Gastrocnemius medialis (tissue), 4 donors: ENCODE results near the gene GRM4. TPM values are rescaled to one million over a fixed set of nuclear protein-coding genes. Genes with fewer than 3 reads are reported as not detected.

ENCODE experiments used
- ATAC-seq, 2 donors: fragments of 150-250 bp; one replicate each; pipeline ENCODE4 v1.9.1; 2016
- DNase-seq, 2 donors: peaks; one replicate each; pipeline ENCODE4 v3.0.0-alpha.2; 2019
- H3K27ac ChIP-seq, 4 donors: fragments of 200-600 bp; sonication (generic); 1 replicate in 1 of 4; 2 replicates in 3 of 4; pipeline ENCODE4 v1.5.1; 2016 to 2018; ENCODE audit warnings: mild to moderate bottlenecking in 2 of 4, moderate library complexity in 1 of 4
- H3K27me3 ChIP-seq, 3 donors: fragments of 200-600 bp; sonication (generic) in 2 of 3; 1 replicate in 1 of 3; 2 replicates in 2 of 3; pipeline versions ENCODE4 v1.5.1 to v1.6.0; 2016 to 2019; ENCODE audit warnings: mild to moderate bottlenecking in 1 of 3, moderate library complexity in 1 of 3
- H3K36me3 ChIP-seq, 2 donors: fragments of 200-600 bp; sonication (generic) in 1 of 2; one replicate each; pipeline ENCODE4 v1.5.1; 2017 to 2018
- H3K4me1 ChIP-seq, 2 donors: fragments of 200-600 bp; sonication (generic) in 1 of 2; one replicate each; pipeline ENCODE4 v1.5.1; 2016 to 2017; ENCODE audit warnings: mild to moderate bottlenecking in 2 of 2
- H3K4me3 ChIP-seq, 4 donors: fragments of 200-600 bp; sonication (generic) in 3 of 4; 1 replicate in 1 of 4; 2 replicates in 3 of 4; pipeline ENCODE4 v1.5.1; 2016 to 2019; ENCODE audit warnings: mild to moderate bottlenecking in 2 of 4
- H3K9me3 ChIP-seq, 3 donors: fragments of 200-600 bp; sonication (generic) in 2 of 3; 1 replicate in 1 of 3; 2 replicates in 2 of 3; pipeline ENCODE4 v1.5.1; 2016 to 2019
- POLR2A ChIP-seq, 2 donors: fragments of 450-650 bp; IDR thresholded peaks; one replicate each; pipeline ENCODE4 v1.6.1; 2017; ENCODE audit warnings: antibody characterized with exemption in 2 of 2, mild to moderate bottlenecking in 2 of 2, moderate library complexity in 2 of 2
- in situ Hi-C, 4 donors: fragments of 200-750 bp; cut with MboI; loops; one replicate each; pipeline versions ENCODE4 v1.15.0 to v1.8.0; 2017; ENCODE audit warnings: low sequenced_read_pairs in 4 of 4
- intact Hi-C: fragments of 100-400 bp; cut with DNase I; formaldehyde crosslinking; loops from one replicate; pipeline ENCODE4 v1.15.1; 2023; ENCODE audit warnings: low total_unique reads
- total RNA-seq, 4 donors: library from RNA; depleted of rRNA; stranded (reverse); fragments of >200 nt; gene quantifications; one replicate each; pipeline versions ENCODE4 v1.1.0 to v1.2.3, GENCODE V29; 2016
- TF ChIP-seq, protein P1 (sequence below), 5 experiments: fragments of 450-650 bp in 3 of 5; fragments of 200-600 bp in 2 of 5; sonication (generic) in 2 of 5; IDR thresholded peaks in 4 of 5; conservative IDR thresholded peaks in 1 of 5; 1 replicate in 4 of 5; 2 replicates in 1 of 5; pipeline ENCODE4 v1.5.1; 2016 to 2019; ENCODE audit warnings: antibody characterized with exemption in 5 of 5, mild to moderate bottlenecking in 3 of 5, moderate library complexity in 3 of 5

The GRM4 gene
- total RNA-seq, 4 donors from 2014 or later, result 0.03 TPM; not detected in 3

- DNase-seq, result no peak
- intact Hi-C loops, result no loop called here
- TF ChIP-seq, protein P1, sequence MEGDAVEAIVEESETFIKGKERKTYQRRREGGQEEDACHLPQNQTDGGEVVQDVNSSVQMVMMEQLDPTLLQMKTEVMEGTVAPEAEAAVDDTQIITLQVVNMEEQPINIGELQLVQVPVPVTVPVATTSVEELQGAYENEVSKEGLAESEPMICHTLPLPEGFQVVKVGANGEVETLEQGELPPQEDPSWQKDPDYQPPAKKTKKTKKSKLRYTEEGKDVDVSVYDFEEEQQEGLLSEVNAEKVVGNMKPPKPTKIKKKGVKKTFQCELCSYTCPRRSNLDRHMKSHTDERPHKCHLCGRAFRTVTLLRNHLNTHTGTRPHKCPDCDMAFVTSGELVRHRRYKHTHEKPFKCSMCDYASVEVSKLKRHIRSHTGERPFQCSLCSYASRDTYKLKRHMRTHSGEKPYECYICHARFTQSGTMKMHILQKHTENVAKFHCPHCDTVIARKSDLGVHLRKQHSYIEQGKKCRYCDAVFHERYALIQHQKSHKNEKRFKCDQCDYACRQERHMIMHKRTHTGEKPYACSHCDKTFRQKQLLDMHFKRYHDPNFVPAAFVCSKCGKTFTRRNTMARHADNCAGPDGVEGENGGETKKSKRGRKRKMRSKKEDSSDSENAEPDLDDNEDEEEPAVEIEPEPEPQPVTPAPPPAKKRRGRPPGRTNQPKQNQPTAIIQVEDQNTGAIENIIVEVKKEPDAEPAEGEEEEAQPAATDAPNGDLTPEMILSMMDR (IDR thresholded peaks at IDR 0.05 in 4 of 5, conservative IDR thresholded peaks at IDR 0.05 in 1 of 5), result no peak
- no peak for TF ChIP-seq POLR2A (IDR thresholded peaks at IDR 0.05)
Measured at GRCh38 chr6:34001706-34002621, 143.9 kb downstream of the GRM4 start.

GRCh38 chr6:34000281-34000680, 145.6 kb downstream of the GRM4 start:
- Histone ChIP-seq H3K36me3 (no peaks in the 10 kb centered on the region), H3K9me3 (peaks cover 0 to 5% (median 0%) of the 10 kb centered on the region in 3 donors), H3K4me3 (no peak overlapping the region), H3K27me3 (peaks cover 0 to 10% (median 0%) of the 10 kb centered on the region in 3 donors), H3K27ac (no peak overlapping the region), H3K4me1 (no peaks in the 10 kb centered on the region)
- no peak for DNase-seq
- intact Hi-C loops (no loop called here), in situ Hi-C loops (no loop called here)
- no peak for ATAC-seq
- TF ChIP-seq, protein P1 (IDR thresholded peaks at IDR 0.05 in 4 of 5, conservative IDR thresholded peaks at IDR 0.05 in 1 of 5), result no peak
- TF ChIP-seq POLR2A (IDR thresholded peaks at IDR 0.05), result no peak

More at GRCh38 chr6:34001706-34002621, 143.9 kb downstream of the GRM4 start:
- Histone ChIP-seq H3K9me3 (peaks cover 0 to 5% (median 0%) of the 10 kb centered on the region in 3 donors), H3K4me1 (no peaks in the 10 kb centered on the region), H3K27me3 (peaks cover 0 to 10% (median 0%) of the 10 kb centered on the region in 3 donors), H3K27ac (no peak overlapping the region), H3K36me3 (no peaks in the 10 kb centered on the region), H3K4me3 (no peak overlapping the region)
- ATAC-seq, result no peak
- in situ Hi-C loops, result no loop called here

GRCh38 chr6:33999567-33999966, 146.3 kb downstream of the GRM4 start:
- Histone ChIP-seq H3K27ac (no peak overlapping the region), H3K4me1 (no peaks in the 10 kb centered on the region), H3K27me3 (peaks cover 0 to 10% (median 0%) of the 10 kb centered on the region in 3 donors), H3K36me3 (no peaks in the 10 kb centered on the region), H3K9me3 (peaks cover 0 to 5% (median 0%) of the 10 kb centered on the region in 3 donors), H3K4me3 (no peak overlapping the region)
- intact Hi-C loops, result no loop called here
- in situ Hi-C loops, result no loop called here
- TF ChIP-seq, protein P1 (IDR thresholded peaks at IDR 0.05 in 4 of 5, conservative IDR thresholded peaks at IDR 0.05 in 1 of 5), result no peak
- TF ChIP-seq POLR2A (IDR thresholded peaks at IDR 0.05), result no peak
- ATAC-seq (no peak), DNase-seq (no peak)

DNA sequence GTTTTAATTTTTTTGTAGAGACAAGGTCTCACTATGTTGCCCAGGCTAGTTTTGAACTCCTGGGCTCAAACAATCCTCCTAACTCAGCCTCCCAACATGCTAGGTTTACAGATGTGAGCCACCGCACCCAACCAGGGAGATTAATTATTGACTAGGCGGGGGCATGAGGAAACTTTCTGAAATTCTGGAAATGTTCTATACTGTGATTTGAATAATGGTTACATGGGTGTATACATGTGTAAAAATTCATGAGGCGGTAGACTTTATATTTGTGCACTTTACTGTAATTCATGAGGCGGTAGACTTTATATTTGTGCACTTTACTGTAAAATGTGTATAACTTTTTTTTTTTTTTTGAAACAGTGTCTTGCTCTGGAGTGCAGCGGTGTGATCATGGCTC, 147.2 kb downstream of the GRM4 start:
- peaks cover 0 to 10% (median 0%) of the 10 kb centered on the region in 3 donors for H3K27me3 ChIP-seq
- intact Hi-C loops (no loop called here), in situ Hi-C loops (no loop called here)
- TF ChIP-seq, protein P1 (IDR thresholded peaks at IDR 0.05 in 4 of 5, conservative IDR thresholded peaks at IDR 0.05 in 1 of 5), result no peak
- TF ChIP-seq POLR2A (IDR thresholded peaks at IDR 0.05), result no peak
- peaks cover 0 to 5% (median 0%) of the 10 kb centered on the region in 3 donors for H3K9me3 ChIP-seq
- ATAC-seq (no peak), DNase-seq (no peak)
- H3K36me3 ChIP-seq, result no peaks in the 10 kb centered on the region
- no peaks in the 10 kb centered on the region for H3K4me1 ChIP-seq
- no peak overlapping the region for H3K4me3 ChIP-seq
- H3K27ac ChIP-seq, result no peak overlapping the region
